Measurements from ENCODE around the gene MAP3K12.

MAP3K12 gene

GRCh38 chr12:53502983-53503728 is 3.9 kb upstream of the MAP3K12 start:
- no peak overlapping the region for H3K4me3 ChIP-seq (ENCODE audit: low read depth, low read length)
- TF ChIP-seq CTCF (IDR thresholded peaks at IDR 0.05; ENCODE audit: low read depth, low read length), result no peak

GRCh38 chr12:53502331-53502730 is 3.1 kb upstream of the MAP3K12 start:
- peak overlapping the region; percentile 63 for H3K4me3 ChIP-seq (ENCODE audit: low read depth, low read length)
- no peak for TF ChIP-seq CTCF (IDR thresholded peaks at IDR 0.05; ENCODE audit: low read depth, low read length)

- TF ChIP-seq CTCF (IDR thresholded peaks at IDR 0.05; ENCODE audit: low read depth, low read length), result no peak
- H3K4me3 ChIP-seq (ENCODE audit: low read depth, low read length), result peak overlapping the region; percentile 63
Observed at GRCh38 chr12:53501615-53502181, 2.4 kb upstream of the MAP3K12 start.

- H3K4me3 ChIP-seq (ENCODE audit: low read depth, low read length), result peak within 1 kb of the TSS; percentile 63
- no peak for TF ChIP-seq CTCF (IDR thresholded peaks at IDR 0.05; ENCODE audit: low read depth, low read length)
Observed at GRCh38 chr12:53500776-53501614, 1.7 kb upstream of the MAP3K12 start, which contains the start of gene TARBP2. Gene TARBP2 (plus strand): TSS chr12:53501283. CDS start chr12:53501409, 126 bp downstream.

GRCh38 chr12:53500142-53500775 is 1.0 kb upstream of the MAP3K12 start:
- no peak for TF ChIP-seq CTCF (IDR thresholded peaks at IDR 0.05; ENCODE audit: low read depth, low read length)
- peak overlapping the region; percentile 63 for H3K4me3 ChIP-seq (ENCODE audit: low read depth, low read length)

- H3K4me3 ChIP-seq (ENCODE audit: low read depth, low read length), result peak overlapping the region; percentile 63
- no peak for TF ChIP-seq CTCF (IDR thresholded peaks at IDR 0.05; ENCODE audit: low read depth, low read length)
Observed at GRCh38 chr12:53498235-53498630, 1.0 kb downstream of the MAP3K12 start.
